ENCODE results near the gene JARID2. TPM values are rescaled to one million over a fixed set of nuclear protein-coding genes. Genes with fewer than 3 reads are reported as not detected.

The JARID2 gene
- polyA plus RNA-seq, 1 donor: 16.2 TPM

DNA sequence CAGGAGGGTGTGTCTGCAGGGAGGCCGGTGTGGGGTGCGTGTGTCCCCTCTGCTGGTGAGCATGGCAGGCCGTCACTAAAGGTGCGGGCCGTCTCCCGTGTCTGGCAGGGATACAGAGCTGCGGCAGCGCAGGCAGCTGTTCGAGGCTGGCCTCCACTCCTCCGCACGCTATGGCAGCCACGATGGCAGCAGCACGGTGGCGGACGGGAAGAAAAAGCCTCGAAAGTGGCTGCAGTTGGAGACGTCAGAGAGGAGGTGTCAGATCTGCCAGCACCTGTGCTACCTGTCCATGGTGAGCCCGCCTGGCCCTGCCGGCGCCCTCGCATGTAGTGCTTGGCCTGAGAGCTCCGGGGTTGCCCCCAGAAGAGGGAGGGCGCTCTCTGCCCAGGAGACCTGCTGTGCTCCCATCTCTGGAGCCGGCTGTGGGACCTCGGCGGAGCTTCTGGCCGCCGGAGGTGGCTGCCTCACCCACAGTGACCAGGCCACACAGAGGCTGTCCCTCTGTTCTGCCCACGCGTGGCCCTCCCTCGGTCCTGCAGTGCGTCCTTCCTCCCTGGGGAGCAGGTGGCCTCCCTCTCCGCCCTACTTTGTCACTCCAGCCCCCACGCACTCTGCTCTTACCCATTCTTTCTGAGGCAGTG is 267.4 kb downstream of the JARID2 start:
- no peak for DNase-seq

- no peak for DNase-seq
These were observed 268.2 kb downstream of the JARID2 start for GRCh38 chr6:15513801-15514711.

- DNase-seq: no peak
These were observed 269.4 kb downstream of the JARID2 start for GRCh38 chr6:15515226-15515625.

GRCh38 chr6:15515660-15516375 is 269.9 kb downstream of the JARID2 start:
- no peak for DNase-seq

- DNase-seq: no peak
These were observed 270.5 kb downstream of the JARID2 start for GRCh38 chr6:15516378-15516777.

DNA sequence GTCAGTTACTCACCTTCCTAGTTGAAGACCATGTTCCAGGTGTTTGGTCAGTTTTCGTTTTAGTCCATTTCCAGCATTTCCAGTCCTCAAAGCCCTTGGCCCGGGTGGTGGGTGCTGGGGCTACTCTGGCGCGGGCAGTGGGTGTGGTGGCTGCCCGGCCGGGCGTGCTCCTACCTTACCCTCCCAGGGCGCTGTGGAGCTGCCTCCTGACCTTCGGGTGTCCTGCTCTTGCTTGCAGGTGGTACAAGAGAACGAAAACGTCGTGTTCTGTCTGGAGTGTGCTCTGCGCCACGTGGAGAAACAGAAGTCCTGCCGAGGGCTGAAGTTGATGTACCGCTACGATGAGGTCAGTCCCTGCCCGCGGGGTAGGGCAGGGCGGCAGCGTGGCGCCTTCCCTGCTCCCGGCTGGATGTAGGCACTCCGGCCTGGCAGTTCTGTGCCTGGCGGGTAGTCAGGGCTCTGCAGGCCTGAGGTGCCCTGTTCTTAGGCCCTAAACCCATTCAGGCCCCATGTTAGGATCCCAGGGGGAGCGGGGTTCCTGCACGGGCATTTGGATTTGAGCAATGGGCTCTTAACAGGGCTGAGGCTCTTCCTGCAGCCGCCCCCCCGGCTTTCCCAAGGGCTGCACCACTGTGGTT is 271.2 kb downstream of the JARID2 start:
- no peak for DNase-seq

- no peak for DNase-seq
These were observed 271.7 kb downstream of the JARID2 start for GRCh38 chr6:15517600-15517999.

DNA sequence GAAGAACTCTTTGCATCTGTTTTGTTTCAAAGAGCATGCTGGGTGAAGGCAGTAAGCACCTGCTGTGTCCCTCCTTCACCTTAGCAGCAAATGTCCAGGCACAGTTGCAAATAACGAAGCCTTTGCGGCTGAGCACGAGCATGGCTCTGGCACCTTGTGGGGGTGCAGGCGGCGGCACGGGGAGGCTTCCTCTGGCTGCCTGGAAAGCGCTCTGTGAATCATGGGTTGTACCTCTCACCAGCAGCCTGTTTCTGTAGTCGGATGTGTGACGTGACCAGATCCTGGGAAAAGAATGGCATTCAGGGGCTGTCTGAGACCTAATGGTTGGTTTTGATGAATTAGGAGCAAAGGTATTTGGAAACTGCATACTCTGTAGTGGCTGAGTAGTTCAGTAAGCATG is 272.2 kb downstream of the JARID2 start:
- DNase-seq: no peak

DNA sequence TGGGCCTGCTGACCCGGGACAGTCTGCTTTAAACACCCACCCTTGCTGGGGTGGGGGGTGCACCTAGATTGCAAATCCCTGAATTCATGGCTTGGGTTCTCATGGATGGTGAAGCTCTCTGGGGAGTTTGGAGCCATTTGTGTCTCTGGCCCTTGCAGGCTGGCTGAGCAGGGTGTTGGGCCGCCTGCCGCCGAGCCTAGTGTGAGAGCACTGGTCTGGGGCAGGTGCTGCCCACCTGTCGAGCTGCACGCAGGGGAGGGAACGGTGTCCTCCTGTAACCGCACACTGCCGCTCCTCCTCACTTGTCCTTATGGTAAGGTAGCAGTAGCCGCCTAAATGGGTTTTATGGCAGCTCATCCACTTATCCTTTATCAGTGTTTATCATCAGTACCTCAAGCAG is 273.0 kb downstream of the JARID2 start:
- no peak for DNase-seq

DNA sequence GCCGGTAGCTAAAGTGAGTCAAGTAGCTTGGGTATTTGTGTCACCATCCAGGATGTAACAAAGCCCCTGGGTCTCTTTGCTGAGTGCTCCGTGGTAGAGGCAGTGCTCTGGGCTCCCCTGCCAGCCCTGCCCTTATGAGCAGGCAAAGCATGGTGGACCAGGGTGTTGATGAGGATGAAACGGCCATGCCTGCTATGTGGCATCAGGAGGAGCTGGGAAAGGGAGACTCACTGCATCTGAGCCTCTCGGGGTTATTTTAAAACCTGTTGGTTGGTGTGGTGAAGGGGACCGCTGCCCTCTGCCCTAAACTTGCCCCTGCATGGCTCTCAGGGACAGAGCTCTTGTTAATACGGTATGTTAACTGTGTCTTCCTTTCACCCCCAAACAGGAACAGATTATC is 273.8 kb downstream of the JARID2 start:
- no peak for DNase-seq

DNA sequence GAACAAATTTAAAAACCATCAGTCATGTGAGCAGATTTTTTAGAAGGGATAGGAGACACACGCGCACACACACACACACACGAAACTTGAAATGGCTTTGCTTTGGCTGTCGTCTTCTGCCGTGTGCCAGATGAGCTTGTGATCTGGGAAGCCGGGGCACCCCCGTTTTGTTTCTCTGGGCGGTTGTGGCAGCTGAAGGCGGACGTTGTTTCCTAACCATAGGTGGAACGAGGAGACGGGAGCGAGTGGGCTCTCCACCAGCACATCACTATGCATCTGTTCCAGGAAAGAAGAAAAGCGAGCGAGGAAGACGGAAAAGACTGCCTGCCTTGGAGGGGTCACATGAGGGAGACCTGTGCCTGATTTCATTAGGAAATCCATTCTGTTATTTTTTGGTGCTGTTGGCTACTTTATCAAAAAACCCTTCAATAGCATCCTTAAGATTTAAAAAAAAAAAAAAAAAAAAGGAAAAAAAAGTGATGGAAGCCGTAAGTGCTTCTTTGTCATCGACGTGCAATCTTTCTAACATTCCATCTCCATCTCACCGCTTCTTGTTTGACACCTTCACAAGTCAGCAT is 274.8 kb downstream of the JARID2 start:
- no peak for DNase-seq

DNA sequence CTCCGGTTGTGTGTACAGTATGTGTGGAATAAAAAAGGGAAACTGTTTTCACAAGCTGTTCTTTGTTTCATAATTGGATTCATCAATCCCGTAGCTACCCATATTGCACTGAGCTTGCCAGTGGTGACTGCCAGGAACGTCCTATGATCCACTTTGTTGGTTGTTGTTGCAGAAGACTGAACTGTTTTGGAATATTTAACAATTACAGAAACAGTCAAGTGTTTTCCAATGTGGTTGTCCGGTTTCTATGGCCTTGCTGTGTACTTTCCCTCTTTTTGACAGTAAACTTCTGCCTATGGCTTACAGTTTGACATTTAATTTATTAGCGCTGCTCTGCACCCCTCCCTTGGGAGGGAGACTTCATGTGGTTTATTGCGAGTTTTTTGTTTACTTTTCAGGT is 275.7 kb downstream of the JARID2 start:
- no peak for DNase-seq

GRCh38 chr6:15522026-15522425 is 276.2 kb downstream of the JARID2 start:
- DNase-seq: no peak

GRCh38 chr6:15522427-15522826 is 276.6 kb downstream of the JARID2 start:
- DNase-seq: no peak

- DNase-seq: no peak
These were observed 277.1 kb downstream of the JARID2 start for GRCh38 chr6:15522856-15523529.

DNA sequence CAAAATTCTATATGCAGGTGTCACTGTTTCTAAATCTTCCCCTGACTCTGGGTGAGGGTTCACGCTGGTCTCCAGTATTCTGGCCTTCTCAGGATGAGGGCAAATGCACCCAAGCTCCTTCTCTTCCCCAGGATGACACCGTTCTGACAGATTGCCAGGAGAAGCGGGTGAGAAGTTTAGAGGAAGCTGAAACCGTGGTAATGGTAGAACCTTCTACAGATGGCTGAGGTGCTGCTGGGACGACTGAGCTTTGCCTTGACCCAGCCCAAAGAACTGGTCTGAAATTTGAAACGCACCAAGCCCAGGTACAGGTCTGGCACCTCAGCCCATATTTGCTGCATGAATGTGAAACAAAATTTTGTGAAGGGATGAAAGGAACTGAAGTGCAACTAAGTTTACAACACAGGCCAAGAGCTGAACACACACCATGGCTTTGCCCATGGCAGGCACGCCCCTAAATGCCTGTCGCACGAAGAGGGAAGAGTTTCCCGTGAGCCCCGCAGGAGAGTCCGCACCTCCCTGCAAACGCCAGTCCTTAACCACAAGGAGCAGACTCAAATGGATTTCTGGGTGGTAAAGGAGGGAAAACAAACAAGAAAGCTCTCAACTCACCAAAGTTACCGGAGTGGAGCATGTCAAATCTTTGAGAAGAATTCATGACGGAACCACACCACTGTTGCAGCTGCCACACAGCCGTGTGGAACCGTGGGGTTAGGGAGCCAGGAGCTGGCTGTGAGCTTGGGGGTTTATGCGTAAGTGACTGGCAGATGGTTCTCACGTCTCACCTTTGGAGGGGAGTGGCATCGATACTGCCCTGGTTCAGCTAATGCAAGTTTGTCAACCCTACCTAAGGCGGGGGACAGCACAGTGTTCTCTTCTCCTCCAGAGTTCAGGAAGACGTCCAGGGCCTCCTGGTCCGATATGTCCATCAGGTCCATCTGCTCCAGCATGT is 278.1 kb downstream of the JARID2 start:
- DNase-seq: no peak

DNA sequence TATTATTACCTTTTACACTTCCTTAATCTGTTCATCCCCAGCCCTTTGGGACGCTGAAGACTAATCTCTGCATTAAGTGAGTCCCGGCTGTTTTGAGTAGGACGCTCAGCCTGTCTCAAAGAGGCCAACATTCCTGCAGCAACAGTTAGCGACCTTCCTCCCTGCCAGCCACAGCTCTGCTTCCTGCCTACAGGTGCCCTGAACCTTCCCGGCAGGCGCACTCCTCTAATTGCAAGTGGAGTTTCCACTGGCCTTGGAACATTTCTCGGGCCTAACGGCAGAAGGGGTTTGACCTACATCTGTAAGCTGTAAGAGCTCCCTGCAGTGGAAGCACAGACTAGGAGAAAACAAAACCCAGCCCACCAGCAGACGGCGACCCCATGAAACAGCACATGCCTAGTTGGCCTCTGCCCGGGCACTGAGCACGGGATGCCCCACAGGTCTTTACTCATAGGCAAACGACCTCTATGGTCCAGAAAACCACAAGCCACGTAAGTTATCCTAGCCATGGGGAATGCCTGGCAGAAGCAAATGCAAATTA is 279.1 kb downstream of the JARID2 start:
- DNase-seq: no peak

GRCh38 chr6:15526212-15526701 is 280.4 kb downstream of the JARID2 start:
- no peak for DNase-seq

GRCh38 chr6:15527838-15528617 is 282.2 kb downstream of the JARID2 start:
- DNase-seq: no peak

All from hindlimb muscle (tissue), 1 donor.